Smooth muscle cell (in vitro differentiated cells): Measurements from ENCODE around the gene MXI1. TPM values are rescaled to one million over a fixed set of nuclear protein-coding genes. Genes with fewer than 3 reads are reported as not detected.

Source experiments
- DNase-seq: peaks from one replicate; lab custom pipeline; 2025; ENCODE audit not compliant: unreplicated experiment; lab: John Stamatoyannopoulos, UW
- H2AFZ ChIP-seq: fragments of 200-600 bp; sonication (generic); 2 replicates; pipeline ENCODE4 v1.6.0; 2016; ENCODE audit warnings: antibody characterized with exemption, low read depth, mild to moderate bottlenecking
- H3F3A ChIP-seq: fragments of 200-600 bp; sonication (generic); 2 replicates; pipeline ENCODE4 v1.6.0; 2017; ENCODE audit warnings: antibody characterized with exemption, low read depth
- H3K27ac ChIP-seq: fragments of 200-600 bp; sonication (generic); 2 replicates; pipeline ENCODE4 v1.5.1; 2016; ENCODE audit warnings: low read depth, mild to moderate bottlenecking
- H3K27me3 ChIP-seq: fragments of 200-600 bp; sonication (generic); 2 replicates; pipeline ENCODE4 v1.6.1; 2016; ENCODE audit warnings: low read depth, mild to moderate bottlenecking
- H3K36me3 ChIP-seq: fragments of 200-600 bp; sonication (generic); 2 replicates; pipeline ENCODE4 v1.5.1; 2016; ENCODE audit warnings: low read depth
- H3K4me1 ChIP-seq: fragments of 200-600 bp; sonication (generic); 2 replicates; pipeline ENCODE4 v1.5.1; 2016; ENCODE audit warnings: low read depth
- H3K4me2 ChIP-seq: fragments of 200-600 bp; sonication (generic); 2 replicates; pipeline ENCODE4 v1.6.0; 2016; ENCODE audit warnings: mild to moderate bottlenecking
- H3K4me3 ChIP-seq: fragments of 200-600 bp; sonication (generic); 2 replicates; pipeline ENCODE4 v1.5.1; 2016; ENCODE audit warnings: mild to moderate bottlenecking
- H3K79me2 ChIP-seq: fragments of 200-600 bp; sonication (generic); 2 replicates; pipeline ENCODE4 v1.6.0; 2016; ENCODE audit warnings: low read depth, mild to moderate bottlenecking
- H3K9ac ChIP-seq: fragments of 200-600 bp; sonication (generic); 2 replicates; pipeline ENCODE4 v1.6.0; 2016; ENCODE audit warnings: low read depth
- H3K9me3 ChIP-seq: fragments of 200-600 bp; sonication (generic); replicated peaks from 2 replicates; pipeline ENCODE4 v1.5.1; 2016; ENCODE audit warnings: low read depth
- H4K20me1 ChIP-seq: fragments of 200-600 bp; sonication (generic); 2 replicates; pipeline ENCODE4 v1.6.0; 2016; ENCODE audit warnings: low read depth
- CTCF ChIP-seq: fragments of 200-600 bp; sonication (generic); IDR thresholded peaks from 2 replicates; pipeline ENCODE4 v1.5.1; 2017; ENCODE audit warnings: borderline replicate concordance, mild to moderate bottlenecking, antibody characterized with exemption; ENCODE audit not compliant: insufficient read depth, poor library complexity, severe bottlenecking
- WGBS: methylation state at CpG from one replicate; pipeline ENCODE4 v1.1.7; 2016; ENCODE audit warnings: low lambda C conversion rate; 5-methylcytosine and 5-hydroxymethylcytosine counted together
- polyA plus RNA-seq: library from polyadenylated mRNA; unstranded; fragments of >200 nt; fragmentation: Nextera tagmentation; extraction: Ambion mirVana; gene quantifications from 2 replicates; pipeline ENCODE4 v1.2.1, GENCODE V29; 2016
- total RNA-seq: library from RNA; depleted of rRNA; stranded (reverse); fragments of >200 nt; gene quantifications from 2 replicates; pipeline ENCODE4 v1.2.3, GENCODE V29; 2014

Gene MXI1
- total and polyA plus RNA-seq, 2 experiments from 2014 or later, result 35.9 to 52.3 TPM

DNA sequence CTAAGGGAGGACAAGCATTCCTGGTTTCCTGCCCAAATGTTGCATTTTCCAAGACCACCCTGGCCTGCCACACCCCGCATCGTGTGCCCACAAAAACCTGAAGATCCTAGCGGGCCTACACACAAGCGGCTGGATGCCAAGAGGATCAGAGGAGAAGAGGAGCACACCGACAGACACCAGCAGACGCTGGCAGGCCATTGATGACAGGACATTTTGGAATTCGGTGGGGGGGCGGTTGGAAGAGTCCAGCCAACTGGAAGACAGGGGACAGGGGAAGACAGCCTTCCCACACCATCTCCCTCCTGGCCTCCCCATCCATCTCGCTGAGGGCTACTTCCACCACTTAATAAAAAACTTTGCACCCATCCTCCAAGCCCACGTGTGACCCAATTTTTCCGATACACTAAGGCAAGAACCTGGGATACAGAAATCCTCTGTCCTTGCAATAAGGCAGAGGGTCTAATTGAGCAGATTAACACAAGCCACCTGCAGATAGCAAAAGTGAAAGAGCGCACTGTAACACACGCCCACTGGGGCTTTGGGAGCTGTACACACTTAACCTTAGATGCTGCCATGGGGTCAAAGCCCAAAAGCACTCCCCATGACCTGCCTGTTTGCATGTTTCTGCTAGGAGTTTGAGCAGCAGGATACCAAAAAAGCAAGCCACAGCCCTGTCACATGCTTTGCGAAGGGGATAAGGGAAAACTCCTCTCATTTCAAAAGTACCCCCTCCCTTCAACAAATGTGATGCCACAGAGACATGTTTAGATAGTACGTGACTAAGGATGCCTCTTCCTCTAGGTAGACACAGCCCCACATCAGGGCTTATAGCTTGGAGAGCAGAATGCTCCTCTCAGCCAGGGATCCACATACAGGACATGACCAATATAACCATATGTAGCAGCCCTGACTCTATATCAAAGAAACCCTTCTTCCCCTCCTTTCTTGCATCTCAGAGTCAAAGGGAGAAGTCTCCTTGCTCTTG is 110.8 kb downstream of the MXI1 start:
- H3K4me3 ChIP-seq, result no peak overlapping the region
- H3K4me2 ChIP-seq, result no peak overlapping the region
- H2AFZ ChIP-seq, result no peak overlapping the region
- no peak for DNase-seq
- 86% methylated on average over 15 of the region's 15 CpGs for WGBS
- no peaks in the 10 kb centered on the region for H3K36me3 ChIP-seq
- no peaks in the 10 kb centered on the region for H4K20me1 ChIP-seq
- no peak overlapping the region for H3K9ac ChIP-seq
- H3K79me2 ChIP-seq, result no peaks in the 10 kb centered on the region
- TF ChIP-seq CTCF, result no peak
- H3F3A ChIP-seq, result peaks cover 5% of the 10 kb centered on the region
- H3K4me1 ChIP-seq, result no peaks in the 10 kb centered on the region
- no peak overlapping the region for H3K27ac ChIP-seq
- peaks cover 9% of the 10 kb centered on the region for H3K27me3 ChIP-seq
- H3K9me3 ChIP-seq, result no peaks in the 10 kb centered on the region

DNA sequence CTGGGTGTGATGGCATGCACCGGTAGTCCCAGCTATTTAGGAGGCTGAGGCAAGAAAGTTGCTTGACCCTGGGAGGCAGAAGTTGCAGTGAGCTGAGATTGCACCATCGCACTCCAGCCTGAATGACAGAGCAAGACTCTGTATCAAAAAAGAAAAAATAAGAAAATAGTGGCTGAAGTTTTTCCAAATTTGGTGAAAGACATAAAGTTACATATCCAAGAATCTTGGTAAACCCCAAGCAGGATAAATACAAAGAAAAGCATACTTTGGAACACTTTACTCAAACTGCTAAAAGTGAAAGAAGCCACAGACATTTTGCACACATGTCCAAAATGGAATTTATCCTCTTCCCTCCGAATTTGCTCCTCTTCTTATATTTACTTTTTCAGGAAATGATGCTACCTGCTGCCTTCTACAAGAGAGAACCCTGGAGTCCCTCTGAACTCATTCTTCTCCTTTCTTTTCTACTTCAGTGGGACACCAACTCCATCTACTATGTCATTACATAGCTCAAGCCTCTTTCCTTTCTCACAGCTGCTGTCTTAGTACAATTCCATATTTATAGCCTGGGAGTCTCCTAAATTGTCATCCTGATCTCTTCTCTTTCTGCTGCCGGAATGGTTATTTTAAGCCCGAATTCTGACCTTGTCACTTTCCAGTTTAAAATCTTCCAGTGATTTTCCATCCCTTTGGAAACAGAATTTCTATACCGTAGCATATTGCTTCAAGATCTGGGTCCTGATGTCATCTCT is 114.6 kb downstream of the MXI1 start:
- WGBS, result 94% methylated on average over 6 of the region's 6 CpGs
- Histone ChIP-seq H3F3A (peaks cover 5% of the 10 kb centered on the region), H3K4me1 (no peaks in the 10 kb centered on the region), H3K79me2 (no peaks in the 10 kb centered on the region), H3K9me3 (no peaks in the 10 kb centered on the region), H3K9ac (no peak overlapping the region), H3K4me2 (no peak overlapping the region), H3K27me3 (no peaks in the 10 kb centered on the region), H3K36me3 (no peaks in the 10 kb centered on the region), H4K20me1 (no peaks in the 10 kb centered on the region), H3K27ac (no peak overlapping the region), H3K4me3 (no peak overlapping the region), H2AFZ (no peak overlapping the region)
- no peak for TF ChIP-seq CTCF
- DNase-seq, result no peak

DNA sequence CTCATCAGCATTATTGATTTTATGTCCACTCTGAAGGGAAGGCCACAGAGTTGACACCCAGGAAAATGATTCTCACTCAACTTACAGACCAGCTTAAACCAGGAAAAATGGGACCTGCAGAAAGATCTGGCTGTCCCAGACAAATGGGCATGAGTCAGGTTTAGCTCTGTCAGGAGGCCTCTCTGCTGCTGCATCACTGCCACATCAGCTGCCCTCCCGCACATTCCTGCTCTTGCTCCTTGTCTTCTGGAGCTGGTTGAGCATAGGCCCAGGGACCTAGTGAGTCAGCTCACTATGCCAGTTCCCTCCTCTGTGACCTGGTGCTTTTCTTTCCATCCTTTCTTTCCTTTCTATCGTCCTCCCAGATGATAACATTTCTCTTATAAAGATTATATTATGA is 116.1 kb downstream of the MXI1 start:
- Histone ChIP-seq H3K36me3 (no peaks in the 10 kb centered on the region), H3K4me3 (no peak overlapping the region), H2AFZ (peak overlapping the region; percentile 48), H3K4me1 (no peaks in the 10 kb centered on the region), H3K9me3 (no peaks in the 10 kb centered on the region), H4K20me1 (no peaks in the 10 kb centered on the region), H3K79me2 (no peaks in the 10 kb centered on the region), H3K27ac (peak overlapping the region; percentile 78), H3K27me3 (no peaks in the 10 kb centered on the region), H3F3A (peaks cover 5% of the 10 kb centered on the region), H3K4me2 (peak overlapping the region; percentile 40), H3K9ac (no peak overlapping the region)
- TF ChIP-seq CTCF, result no peak
- 28% methylated on average over 2 of the region's 2 CpGs for WGBS
- no peak for DNase-seq
